H1 (cell line): ENCODE data around the gene TPRKB. TPM values are rescaled to one million over a fixed set of nuclear protein-coding genes. Genes with fewer than 3 reads are reported as not detected.

ENCODE experiments used
- CTCF ChIA-PET: fragments of 300-600 bp; sonication (Branson Sonifier 250); formaldehyde crosslinking; loops from one replicate; lab custom pipeline; 2021; ENCODE audit not compliant: partially characterized antibody; lab: Charles Lee
- POLR2A ChIA-PET: fragments of 300-600 bp; sonication (Branson Sonifier 250); formaldehyde crosslinking; loops from one replicate; lab custom pipeline; 2021; ENCODE audit warnings: inconsistent platforms; ENCODE audit not compliant: partially characterized antibody; lab: Charles Lee
- DNase-seq, 2 experiments: peaks; one replicate each; pipeline versions ENCODE4 v3.0.0 to v3.0.0-alpha.2; 2010 to 2022; ENCODE audit warnings: low spot score in 2 of 2, low read depth in 1 of 2, mixed read lengths in 1 of 2
- FAIRE-seq: peaks from 2 replicates; lab custom pipeline; 2011; peaks lifted over from hg19 to GRCh38; lab: Jason Lieb, UNC
- H2AFZ ChIP-seq: 2 replicates; pipeline ENCODE4 v1.8.1; 2012; ENCODE audit warnings: low read length, inconsistent platforms
- H2AK5ac ChIP-seq: 2 replicates; pipeline ENCODE4 v1.6.1; 2013; ENCODE audit warnings: low read depth, low read length
- H2BK120ac ChIP-seq: replicated peaks from 2 replicates; pipeline ENCODE3; 2013; ENCODE audit warnings: low read depth, low read length, inconsistent platforms
- H2BK12ac ChIP-seq: 2 replicates; pipeline ENCODE4 v1.6.1; 2013; ENCODE audit warnings: low read depth, low read length
- H2BK15ac ChIP-seq: 2 replicates; pipeline ENCODE4 v1.6.1; 2013; ENCODE audit warnings: low read length
- H2BK20ac ChIP-seq: 2 replicates; pipeline ENCODE4 v1.6.1; 2013; ENCODE audit warnings: low read length
- H2BK5ac ChIP-seq: 2 replicates; pipeline ENCODE4 v1.6.1; 2013; ENCODE audit warnings: low read depth, low read length
- H3K14ac ChIP-seq: 2 replicates; pipeline ENCODE4 v1.6.1; 2013; ENCODE audit warnings: inconsistent platforms; ENCODE audit not compliant: insufficient read length
- H3K18ac ChIP-seq: 2 replicates; pipeline ENCODE4 v1.6.1; 2013; ENCODE audit warnings: low read length; ENCODE audit errors: extremely low read depth
- H3K23ac ChIP-seq: 2 replicates; pipeline ENCODE4 v1.6.1; 2013; ENCODE audit warnings: inconsistent platforms; ENCODE audit not compliant: insufficient read length
- H3K23me2 ChIP-seq: 2 replicates; pipeline ENCODE4 v1.6.1; 2013; ENCODE audit warnings: low read depth, low read length
- H3K27ac ChIP-seq: 2 replicates; pipeline ENCODE4 v1.6.1; 2011; ENCODE audit warnings: low read depth, low read length, inconsistent platforms
- H3K27me3 ChIP-seq, 4 experiments: replicated peaks in 1 of 4; 1 replicate in 1 of 4; 2 replicates in 3 of 4; pipeline versions ENCODE4 v1.6.1 to v1.8.1; 2011 to 2013; ENCODE audit warnings: low read length in 3 of 4, mild to moderate bottlenecking in 3 of 4, inconsistent platforms in 2 of 4, mixed read lengths in 2 of 4, moderate library complexity in 1 of 4; ENCODE audit not compliant: control insufficient read depth in 3 of 4, insufficient read depth in 3 of 4; ENCODE audit errors: extremely low read depth in 1 of 4
- H3K36me3 ChIP-seq, 4 experiments: 2 replicates each; pipeline versions ENCODE4 v1.6.1 to v1.8.1; 2011 to 2013; ENCODE audit warnings: mild to moderate bottlenecking in 4 of 4, low read length in 3 of 4, moderate library complexity in 2 of 4, control low read depth in 1 of 4, inconsistent platforms in 1 of 4; ENCODE audit not compliant: insufficient read depth in 4 of 4, control insufficient read depth in 2 of 4
- H3K4ac ChIP-seq: replicated peaks from 2 replicates; pipeline ENCODE3; 2013; ENCODE audit warnings: low read length, low read depth, mixed read lengths, inconsistent platforms; ENCODE audit not compliant: insufficient read length
- H3K4me1 ChIP-seq, 4 experiments: replicated peaks in 1 of 4; 1 replicate in 1 of 4; 2 replicates in 3 of 4; pipeline versions ENCODE4 v1.6.1 to v1.8.1; 2011 to 2013; ENCODE audit warnings: low read length in 3 of 4, inconsistent platforms in 2 of 4, mixed read lengths in 1 of 4; ENCODE audit not compliant: insufficient read depth in 4 of 4, control insufficient read depth in 3 of 4
- H3K4me2 ChIP-seq, 2 experiments: 2 replicates each; pipeline versions ENCODE4 v1.6.1 to v1.8.1; 2011 to 2013; ENCODE audit warnings: low read depth in 2 of 2, low read length in 2 of 2, control low read depth in 1 of 2, inconsistent platforms in 1 of 2, mild to moderate bottlenecking in 1 of 2; ENCODE audit not compliant: insufficient read depth in 1 of 2
- H3K4me3 ChIP-seq, 4 experiments: fragments of 200-600, 300-600 bp in 1 of 4; sonication (generic), shearing (Covaris generic), sonication (Bioruptor Twin) in 1 of 4; 2 replicates each; pipeline versions ENCODE4 v1.5.1 to v1.8.1; 2011 to 2016; ENCODE audit warnings: low read length in 4 of 4, low read depth in 3 of 4, control low read depth in 2 of 4, inconsistent platforms in 2 of 4, mild to moderate bottlenecking in 2 of 4, mixed read lengths in 1 of 4, moderate library complexity in 1 of 4; ENCODE audit not compliant: insufficient read depth in 2 of 4; ENCODE audit errors: extremely low read depth in 1 of 4
- H3K56ac ChIP-seq: replicated peaks from 2 replicates; pipeline ENCODE3; 2013; ENCODE audit warnings: low read depth, mild to moderate bottlenecking, mixed read lengths, low read length, inconsistent platforms; ENCODE audit not compliant: insufficient read length
- H3K79me1 ChIP-seq: 2 replicates; pipeline ENCODE4 v1.6.1; 2013; ENCODE audit warnings: low read depth, low read length, control low read depth
- H3K79me2 ChIP-seq, 2 experiments: 2 replicates each; pipeline versions ENCODE4 v1.6.1 to v1.8.1; 2012 to 2013; ENCODE audit warnings: low read length in 2 of 2, mild to moderate bottlenecking in 2 of 2, inconsistent platforms in 1 of 2; ENCODE audit not compliant: insufficient read depth in 2 of 2, control insufficient read depth in 1 of 2
- H3K9ac ChIP-seq, 4 experiments: replicated peaks in 1 of 4; 1 replicate in 1 of 4; 2 replicates in 3 of 4; pipeline versions ENCODE4 v1.6.1 to v1.8.1; 2011 to 2013; ENCODE audit warnings: low read depth in 3 of 4, low read length in 3 of 4, control low read depth in 2 of 4, mild to moderate bottlenecking in 2 of 4, moderate library complexity in 2 of 4, inconsistent platforms in 1 of 4; ENCODE audit errors: extremely low read depth in 1 of 4
- H3K9me3 ChIP-seq, 2 experiments: 2 replicates each; pipeline versions ENCODE4 v1.6.1 to v1.8.1; 2012 to 2013; ENCODE audit warnings: mild to moderate bottlenecking in 2 of 2, moderate library complexity in 2 of 2, control low read depth in 1 of 2, inconsistent platforms in 1 of 2, low read depth in 1 of 2, low read length in 1 of 2, mixed read lengths in 1 of 2; ENCODE audit not compliant: insufficient read depth in 2 of 2
- H4K20me1 ChIP-seq, 2 experiments: replicated peaks in 1 of 2; 2 replicates each; pipeline versions ENCODE3 to v1.8.1; 2011 to 2013; ENCODE audit warnings: inconsistent platforms in 2 of 2, low read length in 2 of 2, mild to moderate bottlenecking in 1 of 2; ENCODE audit not compliant: insufficient read depth in 2 of 2, control insufficient read depth in 1 of 2
- H4K5ac ChIP-seq: 2 replicates; pipeline ENCODE4 v1.6.1; 2013; ENCODE audit warnings: low read length, low read depth, mixed read lengths, inconsistent platforms; ENCODE audit not compliant: insufficient read length
- H4K8ac ChIP-seq: 2 replicates; pipeline ENCODE4 v1.8.0; 2013; ENCODE audit warnings: mild to moderate bottlenecking, moderate library complexity, low read length, inconsistent platforms; ENCODE audit not compliant: insufficient read depth; ENCODE audit errors: extremely low read depth
- H4K91ac ChIP-seq: replicated peaks from 2 replicates; pipeline ENCODE3; 2013; ENCODE audit warnings: low read length, mixed read lengths, inconsistent platforms; ENCODE audit not compliant: insufficient read length
- ASH2L ChIP-seq: fragments of 200-600, 300-600 bp; sonication (generic); IDR thresholded peaks from one replicate; pipeline ENCODE4 v1.7.1; 2017; ENCODE audit warnings: low read length
- CBX5 ChIP-seq: fragments of 300-800, 300-1000 bp; sonication (generic); IDR thresholded peaks from 2 replicates; pipeline ENCODE4 v1.7.1; 2016; ENCODE audit warnings: antibody characterized with exemption, low read length, low read depth
- CBX8 ChIP-seq: fragments of 300-800, 300-1000 bp; sonication (generic); IDR thresholded peaks from 2 replicates; pipeline ENCODE4 v1.7.1; 2016; ENCODE audit warnings: low read depth, low read length, borderline replicate concordance
- EGR1 ChIP-seq: IDR thresholded peaks from 2 replicates; pipeline ENCODE4 v1.6.1; 2011; ENCODE audit warnings: low read depth, low read length, borderline replicate concordance
- GTF2F1 ChIP-seq: IDR thresholded peaks from 2 replicates; pipeline ENCODE4 v1.6.1; 2012; ENCODE audit warnings: low read depth, low read length, improper control_type of control experiment, borderline replicate concordance
- JUN ChIP-seq: IDR thresholded peaks from 2 replicates; pipeline ENCODE4 v1.6.1; 2011; ENCODE audit warnings: low read depth, mild to moderate bottlenecking, improper control_type of control experiment, low read length
- JUND ChIP-seq: IDR thresholded peaks from 2 replicates; pipeline ENCODE4 v1.6.1; 2011; ENCODE audit warnings: mild to moderate bottlenecking, improper control_type of control experiment, low read length
- KDM4A ChIP-seq: IDR thresholded peaks from one replicate; pipeline ENCODE4 v1.7.1; 2012; ENCODE audit warnings: low read depth, mild to moderate bottlenecking, moderate library complexity, low read length, inconsistent platforms; ENCODE audit not compliant: severe bottlenecking
- SIN3A ChIP-seq, 2 experiments: IDR thresholded peaks in 1 of 2; conservative IDR thresholded peaks in 1 of 2; 2 replicates each; pipeline ENCODE4 v1.6.1; 2011 to 2012; ENCODE audit warnings: low read length in 2 of 2, improper control_type of control experiment in 1 of 2, low read depth in 1 of 2, mild to moderate bottlenecking in 1 of 2
- SUZ12 ChIP-seq: fragments of 200-600 bp; sonication (generic); IDR thresholded peaks from 2 replicates; pipeline ENCODE4 v1.6.1; 2012; ENCODE audit warnings: mild to moderate bottlenecking, inconsistent platforms, low read length, moderate library complexity, mixed read lengths
- polyA plus RNA-seq, 7 experiments: library from polyadenylated mRNA; depleted of rRNA in 3 of 7; stranded (reverse) in 5 of 7; unstranded in 2 of 7; fragments of >200 nt in 5 of 7; fragments of 200-250 nt in 2 of 7; gene quantifications; 1 replicate in 5 of 7; 2 replicates in 1 of 7; 4 replicates in 1 of 7; pipeline versions ENCODE4 v1.2.1 to v1.2.3, GENCODE V29; 2011 to 2013; ENCODE audit warnings: missing spikeins in 2 of 7, mixed read lengths in 2 of 7
- total RNA-seq: library from RNA; stranded (reverse); fragmentation: NEBNext Ultra II Directional; extraction: Animal tissue kit (Norgen Biotek cat#: 25700); gene quantifications from 2 replicates; pipeline ENCODE4 v1.2.1, GENCODE V29; 2021
- TF ChIP-seq, protein P1 (sequence below): IDR thresholded peaks from 2 replicates; pipeline ENCODE4 v1.6.1; 2011; ENCODE audit warnings: low read length, improper control_type of control experiment

Gene TPRKB
- total and polyA plus RNA-seq, 2 of the 8 experiments (the other 6 are each of a cell fraction or from before 2014, with no cell fraction given) = 40.3 to 41.6 TPM

- H2BK20ac ChIP-seq = no peak overlapping the region
- no peak overlapping the region for H3K18ac ChIP-seq
- no peaks in the 10 kb centered on the region for H3K36me3 ChIP-seq
- H3K79me1 ChIP-seq = no peaks in the 10 kb centered on the region
- no peak overlapping the region for H2BK15ac ChIP-seq
- no peak overlapping the region for H2AK5ac ChIP-seq
- H2BK5ac ChIP-seq = no peak overlapping the region
- no peaks in the 10 kb centered on the region for H3K23me2 ChIP-seq
- H3K9ac ChIP-seq = no peak overlapping the region
- H4K8ac ChIP-seq = no peak overlapping the region
- no peak overlapping the region for H3K4me2 ChIP-seq
- no peak overlapping the region for H3K4ac ChIP-seq
- no peak overlapping the region for H2BK12ac ChIP-seq
- no peaks in the 10 kb centered on the region for H3K4me1 ChIP-seq
- POLR2A ChIA-PET = no interaction called here
- H3K27ac ChIP-seq = no peak overlapping the region
- no peak overlapping the region for H3K14ac ChIP-seq
- no peak for DNase-seq
- H3K4me3 ChIP-seq = no peak overlapping the region
- no peaks in the 10 kb centered on the region for H4K20me1 ChIP-seq
- H2AFZ ChIP-seq = no peak overlapping the region
- H3K9me3 ChIP-seq = peaks cover 12 to 28% of the 10 kb centered on the region in 2 experiments; a peak in 3 of 4 replicates
- no peak overlapping the region for H4K91ac ChIP-seq
- TF ChIP-seq KDM4A = no peak
- no peak for TF ChIP-seq ASH2L
- no peak for TF ChIP-seq CBX8
- no peak for TF ChIP-seq SUZ12
- no peak for TF ChIP-seq JUND
- no peak for TF ChIP-seq GTF2F1
- no peak for TF ChIP-seq SIN3A (conservative IDR thresholded peaks at IDR 0.05 in 1 of 2, IDR thresholded peaks at IDR 0.05 in 1 of 2; ENCODE audit: low read depth in 1 of 2, low read length in 2 of 2)
- TF ChIP-seq EGR1 = no peak
- TF ChIP-seq, protein P1, sequence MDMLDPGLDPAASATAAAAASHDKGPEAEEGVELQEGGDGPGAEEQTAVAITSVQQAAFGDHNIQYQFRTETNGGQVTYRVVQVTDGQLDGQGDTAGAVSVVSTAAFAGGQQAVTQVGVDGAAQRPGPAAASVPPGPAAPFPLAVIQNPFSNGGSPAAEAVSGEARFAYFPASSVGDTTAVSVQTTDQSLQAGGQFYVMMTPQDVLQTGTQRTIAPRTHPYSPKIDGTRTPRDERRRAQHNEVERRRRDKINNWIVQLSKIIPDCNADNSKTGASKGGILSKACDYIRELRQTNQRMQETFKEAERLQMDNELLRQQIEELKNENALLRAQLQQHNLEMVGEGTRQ = no peak
- TF ChIP-seq CBX5 = no peak
- TF ChIP-seq JUN = no peak
- TF ChIP-seq, all 59 proteins: peak for 0
- CTCF ChIA-PET = no interaction called here
- Histone ChIP-seq H2BK120ac (no peak overlapping the region), H3K56ac (no peak overlapping the region), H4K5ac (no peak overlapping the region), H3K27me3 (no peaks in the 10 kb centered on the region; a peak in 1 of 7 replicates), H3K79me2 (no peaks in the 10 kb centered on the region), H3K23ac (no peak overlapping the region)
- FAIRE-seq = no peak
These were observed 19.9 kb downstream of the TPRKB start for GRCh38 chr2:73717251-73717606.
